Hepatocyte (in vitro differentiated cells): ENCODE measurements around the gene CTNNA2.
"Not testable (repeated sequence)": the region's sequence is repeated elsewhere in the genome, so short reads cannot be mapped to it uniquely, and the experiment has no call there.

Source experiments
- CTCF ChIP-seq: fragments of 200-600 bp; sonication (generic); IDR thresholded peaks from 2 replicates; pipeline ENCODE4 v1.5.1; 2016; ENCODE audit warnings: antibody characterized with exemption, mild to moderate bottlenecking; ENCODE audit not compliant: poor library complexity
- EZH2 ChIP-seq: fragments of 200-600 bp; sonication (generic); IDR thresholded peaks from 2 replicates; pipeline ENCODE4 v1.6.1; 2016; ENCODE audit warnings: antibody characterized with exemption, mild to moderate bottlenecking, borderline replicate concordance

DNA sequence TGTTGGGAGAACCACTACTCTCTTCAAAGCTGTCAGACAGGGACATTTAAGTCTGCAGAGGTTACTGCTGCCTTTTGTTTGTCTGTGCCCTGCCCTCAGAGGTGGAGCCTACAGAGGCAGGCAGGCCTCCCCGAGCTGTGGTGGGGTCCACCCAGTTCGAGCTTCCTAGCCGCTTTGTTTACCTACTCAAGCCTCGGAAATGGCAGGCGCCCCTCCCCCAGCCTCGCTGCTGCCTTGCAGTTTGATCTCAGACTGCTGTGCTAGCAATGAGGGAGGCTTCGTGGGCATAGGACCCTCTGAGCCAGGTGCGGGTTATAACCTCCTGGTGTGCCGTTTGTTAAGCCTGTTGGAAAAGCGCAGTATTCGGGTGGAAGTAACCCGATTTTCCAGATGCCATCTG is 585.7 kb downstream of the CTNNA2 start:
- not testable (repeated sequence) for TF ChIP-seq CTCF, EZH2
